ENCODE results near the gene DCTN2.
"Not testable (repeated sequence)": the region's sequence is repeated elsewhere in the genome, so short reads cannot be mapped to it uniquely, and the experiment has no call there.

Gene DCTN2

DNA sequence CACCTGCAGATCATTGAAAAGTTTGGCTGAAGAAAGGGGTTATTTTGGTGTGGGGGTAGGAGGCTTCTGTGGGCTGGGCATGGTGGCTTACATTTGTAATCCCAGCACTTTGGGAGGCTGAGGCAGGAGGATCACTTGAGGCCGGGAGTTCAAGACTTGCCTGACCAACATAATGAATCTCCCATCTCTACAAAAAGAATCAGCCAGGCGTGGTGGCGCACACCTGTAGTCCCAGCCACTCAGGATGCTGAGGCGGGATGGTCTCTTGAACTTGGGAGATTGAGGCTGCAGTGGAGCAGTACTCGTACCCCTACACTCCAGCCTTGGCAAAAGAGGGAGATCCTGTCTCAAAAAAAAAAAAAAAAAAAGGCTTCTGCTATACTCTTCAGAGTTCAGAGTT, 33.7 kb downstream of the DCTN2 start:
- peaks cover 3% of the 10 kb centered on the region; the same call in 1 of the 2 replicates for H3K4me1 ChIP-seq (ENCODE audit: control insufficient read depth, insufficient read depth, low read length)
- peaks cover 96% of the 10 kb centered on the region for H3K36me3 ChIP-seq (ENCODE audit: control insufficient read depth, insufficient read depth, low read length)

DNA sequence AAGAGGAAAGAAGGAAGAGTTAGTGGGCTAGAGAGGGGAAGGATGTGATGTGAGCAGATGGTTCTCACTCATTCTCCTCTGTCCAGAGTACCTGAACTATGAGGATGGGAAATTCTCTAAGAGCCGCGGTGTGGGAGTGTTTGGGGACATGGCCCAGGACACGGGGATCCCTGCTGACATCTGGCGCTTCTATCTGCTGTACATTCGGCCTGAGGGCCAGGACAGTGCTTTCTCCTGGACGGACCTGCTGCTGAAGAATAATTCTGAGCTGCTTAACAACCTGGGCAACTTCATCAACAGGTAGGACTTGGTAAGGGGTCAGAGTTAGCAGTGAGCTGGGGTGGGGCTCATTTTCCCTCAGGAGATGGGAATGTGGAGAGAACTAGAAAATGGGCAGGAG, 34.3 kb downstream of the DCTN2 start:
- H3K4me3 ChIP-seq (ENCODE audit: low read depth, low read length), result no peak overlapping the region
- H3K9ac ChIP-seq (ENCODE audit: low read length), result no peak overlapping the region
- H3K4me1 ChIP-seq (ENCODE audit: control insufficient read depth, insufficient read depth, low read length), result no peaks in the 10 kb centered on the region
- H3K9me3 ChIP-seq (ENCODE audit: control insufficient read depth, insufficient read depth, low read depth, low read length), result no peaks in the 10 kb centered on the region
- peaks cover 90% of the 10 kb centered on the region for H3K36me3 ChIP-seq (ENCODE audit: control insufficient read depth, insufficient read depth, low read length)
- H3K27me3 ChIP-seq (ENCODE audit: control insufficient read depth, insufficient read depth, low read length), result no peaks in the 10 kb centered on the region
- H3K27ac ChIP-seq (ENCODE audit: low read depth, low read length), result no peak overlapping the region

More for the DNA sequence above, 33.7 kb downstream of the DCTN2 start:
- Histone ChIP-seq H3K4me3 (ENCODE audit: low read depth, low read length) (no peak overlapping the region), H3K27ac (ENCODE audit: low read depth, low read length) (no peak overlapping the region), H3K9me3 (ENCODE audit: control insufficient read depth, insufficient read depth, low read depth, low read length) (no peaks in the 10 kb centered on the region), H3K27me3 (ENCODE audit: control insufficient read depth, insufficient read depth, low read length) (no peaks in the 10 kb centered on the region), H3K9ac (ENCODE audit: low read length) (no peak overlapping the region)

DNA sequence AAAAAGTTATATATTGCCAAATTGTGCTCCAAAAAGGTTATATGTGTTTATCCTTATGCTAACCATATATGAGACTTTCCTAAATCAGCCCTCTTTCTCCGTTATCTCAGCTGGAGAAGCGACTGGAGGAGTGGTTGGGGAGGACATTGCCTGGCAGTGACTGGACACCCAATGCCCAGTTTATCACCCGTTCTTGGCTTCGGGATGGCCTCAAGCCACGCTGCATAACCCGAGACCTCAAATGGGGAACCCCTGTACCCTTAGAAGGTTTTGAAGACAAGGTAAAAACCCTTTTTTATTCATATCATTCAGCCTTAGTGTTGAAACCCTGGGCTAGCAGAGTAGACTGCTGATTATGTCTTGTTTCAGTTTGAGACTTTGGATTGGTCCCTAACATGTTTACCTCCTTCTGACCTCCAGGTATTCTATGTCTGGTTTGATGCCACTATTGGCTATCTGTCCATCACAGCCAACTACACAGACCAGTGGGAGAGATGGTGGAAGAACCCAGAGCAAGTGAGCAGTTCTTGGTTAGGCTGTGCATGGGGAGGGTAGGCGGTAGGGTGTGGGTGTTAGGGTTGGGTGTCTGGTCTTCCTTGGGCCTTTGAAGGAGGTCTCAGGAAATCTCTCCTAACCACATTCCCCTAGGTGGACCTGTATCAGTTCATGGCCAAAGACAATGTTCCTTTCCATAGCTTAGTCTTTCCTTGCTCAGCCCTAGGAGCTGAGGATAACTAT, 35.2 kb downstream of the DCTN2 start:
- Histone ChIP-seq H3K9me3 (ENCODE audit: control insufficient read depth, insufficient read depth, low read depth, low read length) (no peaks in the 10 kb centered on the region), H3K9ac (ENCODE audit: low read length) (no peak overlapping the region), H3K27me3 (ENCODE audit: control insufficient read depth, insufficient read depth, low read length) (no peaks in the 10 kb centered on the region), H3K4me1 (ENCODE audit: control insufficient read depth, insufficient read depth, low read length) (no peaks in the 10 kb centered on the region), H3K4me3 (ENCODE audit: low read depth, low read length) (no peak overlapping the region), H3K27ac (ENCODE audit: low read depth, low read length) (no peak overlapping the region), H3K36me3 (ENCODE audit: control insufficient read depth, insufficient read depth, low read length) (peaks cover 81% of the 10 kb centered on the region)

DNA sequence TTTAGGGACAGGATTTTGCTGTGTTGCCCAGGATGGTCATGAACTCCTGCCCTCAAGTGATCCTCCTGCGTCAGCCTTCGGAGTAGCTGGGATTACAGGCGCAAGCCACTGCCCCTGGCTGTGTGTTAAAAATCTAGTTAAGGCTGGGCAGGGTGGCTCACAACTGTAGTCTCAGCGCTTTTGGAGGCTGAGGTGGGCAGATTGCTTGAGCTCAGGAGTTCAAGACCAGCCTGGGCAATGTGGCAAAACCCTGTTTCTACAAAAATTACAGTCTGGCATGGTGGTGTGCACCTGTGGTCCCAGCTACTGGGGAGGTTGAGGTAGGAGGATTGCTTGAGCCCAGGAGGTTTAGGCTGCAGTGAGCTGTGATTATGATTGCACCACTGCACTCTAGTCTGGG, 35.8 kb downstream of the DCTN2 start:
- no peak overlapping the region for H3K27ac ChIP-seq (ENCODE audit: low read depth, low read length)
- no peaks in the 10 kb centered on the region for H3K4me1 ChIP-seq (ENCODE audit: control insufficient read depth, insufficient read depth, low read length)
- peaks cover 81% of the 10 kb centered on the region for H3K36me3 ChIP-seq (ENCODE audit: control insufficient read depth, insufficient read depth, low read length)
- H3K9me3 ChIP-seq (ENCODE audit: control insufficient read depth, insufficient read depth, low read depth, low read length), result no peaks in the 10 kb centered on the region
- H3K4me3 ChIP-seq (ENCODE audit: low read depth, low read length), result no peak overlapping the region
- H3K9ac ChIP-seq (ENCODE audit: low read length), result no peak overlapping the region
- H3K27me3 ChIP-seq (ENCODE audit: control insufficient read depth, insufficient read depth, low read length), result no peaks in the 10 kb centered on the region

GRCh38 chr12:57507796-57508195, 39.2 kb downstream of the DCTN2 start:
- not testable (repeated sequence) for H3K4me3 ChIP-seq (ENCODE audit: low read depth, low read length); H3K9ac ChIP-seq (ENCODE audit: low read length); H3K27me3 ChIP-seq (ENCODE audit: control insufficient read depth, insufficient read depth, low read length); H3K27ac ChIP-seq (ENCODE audit: low read depth, low read length); H3K9me3 ChIP-seq (ENCODE audit: control insufficient read depth, insufficient read depth, low read depth, low read length); H3K4me1 ChIP-seq (ENCODE audit: control insufficient read depth, insufficient read depth, low read length)
- peaks cover 82% of the 10 kb centered on the region for H3K36me3 ChIP-seq (ENCODE audit: control insufficient read depth, insufficient read depth, low read length)

GRCh38 chr12:57506541-57506940, 40.5 kb downstream of the DCTN2 start:
- H3K36me3 ChIP-seq (ENCODE audit: control insufficient read depth, insufficient read depth, low read length), result peaks cover 82% of the 10 kb centered on the region
- not testable (repeated sequence) for H3K9me3 ChIP-seq (ENCODE audit: control insufficient read depth, insufficient read depth, low read depth, low read length); H3K27ac ChIP-seq (ENCODE audit: low read depth, low read length); H3K4me3 ChIP-seq (ENCODE audit: low read depth, low read length); H3K27me3 ChIP-seq (ENCODE audit: control insufficient read depth, insufficient read depth, low read length); H3K9ac ChIP-seq (ENCODE audit: low read length); H3K4me1 ChIP-seq (ENCODE audit: control insufficient read depth, insufficient read depth, low read length)

DNA sequence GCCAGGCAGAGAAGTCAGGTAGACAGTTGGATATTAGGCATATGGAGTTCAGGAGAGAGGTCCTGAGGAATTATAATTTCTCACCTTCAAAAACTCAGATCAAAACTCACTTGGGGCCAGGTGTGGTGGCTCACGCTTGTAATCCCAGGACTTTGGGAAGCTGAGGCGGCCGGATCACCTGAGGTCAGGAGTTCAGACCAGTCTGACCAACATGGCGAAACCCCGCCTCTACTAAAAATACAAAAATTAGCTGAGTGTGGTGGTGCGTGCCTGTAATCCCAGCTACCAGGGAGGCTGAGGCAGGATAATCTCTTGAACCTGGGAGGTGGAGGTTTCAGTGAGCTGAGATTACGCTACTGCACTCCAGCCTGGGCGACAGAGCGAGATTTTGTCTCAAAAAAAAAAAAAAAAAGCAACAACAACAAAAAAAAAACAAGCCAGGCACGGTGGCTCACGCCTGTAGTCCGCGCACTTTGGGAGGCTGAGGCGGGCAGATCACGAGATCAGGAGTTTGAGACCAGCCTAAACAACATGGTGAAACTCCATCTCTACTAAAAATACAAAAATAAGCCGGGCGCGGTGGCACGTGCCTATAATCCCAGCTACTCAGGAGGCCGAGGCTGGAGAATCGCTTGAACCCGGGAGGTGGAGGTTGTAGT, 44.6 kb downstream of the DCTN2 start:
- not testable (repeated sequence) for H3K27me3 ChIP-seq (ENCODE audit: control insufficient read depth, insufficient read depth, low read length); H3K9me3 ChIP-seq (ENCODE audit: control insufficient read depth, insufficient read depth, low read depth, low read length); H3K9ac ChIP-seq (ENCODE audit: low read length); H3K4me1 ChIP-seq (ENCODE audit: control insufficient read depth, insufficient read depth, low read length); H3K4me3 ChIP-seq (ENCODE audit: low read depth, low read length); H3K27ac ChIP-seq (ENCODE audit: low read depth, low read length)
- H3K36me3 ChIP-seq (ENCODE audit: control insufficient read depth, insufficient read depth, low read length), result peaks cover 86% of the 10 kb centered on the region

DNA sequence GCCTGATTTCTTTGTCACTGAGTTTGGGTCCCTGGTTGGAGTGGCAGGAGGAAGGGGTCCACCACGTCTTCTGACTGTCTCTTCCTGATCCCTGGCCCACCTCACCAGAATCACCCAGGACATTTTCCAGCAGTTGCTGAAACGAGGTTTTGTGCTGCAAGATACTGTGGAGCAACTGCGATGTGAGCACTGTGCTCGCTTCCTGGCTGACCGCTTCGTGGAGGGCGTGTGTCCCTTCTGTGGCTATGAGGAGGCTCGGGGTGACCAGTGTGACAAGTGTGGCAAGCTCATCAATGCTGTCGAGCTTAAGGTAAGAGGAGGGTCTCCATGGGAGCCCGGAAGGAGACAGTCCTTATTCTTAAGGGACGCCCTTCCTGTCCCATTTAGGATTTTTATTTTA, 46.8 kb downstream of the DCTN2 start:
- no peak overlapping the region for H3K9ac ChIP-seq (ENCODE audit: low read length)
- H3K9me3 ChIP-seq (ENCODE audit: control insufficient read depth, insufficient read depth, low read depth, low read length), result no peaks in the 10 kb centered on the region
- no peaks in the 10 kb centered on the region for H3K4me1 ChIP-seq (ENCODE audit: control insufficient read depth, insufficient read depth, low read length)
- H3K36me3 ChIP-seq (ENCODE audit: control insufficient read depth, insufficient read depth, low read length), result peaks cover 91% of the 10 kb centered on the region
- H3K27ac ChIP-seq (ENCODE audit: low read depth, low read length), result no peak overlapping the region
- H3K27me3 ChIP-seq (ENCODE audit: control insufficient read depth, insufficient read depth, low read length), result no peaks in the 10 kb centered on the region
- H3K4me3 ChIP-seq (ENCODE audit: low read depth, low read length), result no peak overlapping the region

DNA sequence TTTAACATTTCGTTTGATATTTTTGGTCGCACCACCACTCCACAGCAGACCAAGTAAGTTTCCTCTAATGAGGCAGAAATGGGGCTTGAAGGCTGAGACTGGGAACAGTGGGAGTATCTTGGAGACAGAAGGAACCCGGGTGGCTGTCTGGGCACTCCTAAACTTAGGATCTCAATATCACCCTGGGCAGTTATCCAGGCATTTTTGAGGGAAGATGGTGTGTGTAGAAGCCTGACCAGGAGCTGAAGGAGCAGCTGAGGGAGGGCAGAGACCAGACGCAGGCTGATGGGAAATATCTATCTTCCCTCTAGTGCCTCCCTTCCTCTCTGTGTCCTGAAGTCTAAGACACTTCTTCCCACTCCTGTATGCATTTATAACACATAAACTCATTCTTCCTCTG, 48.4 kb downstream of the DCTN2 start:
- H3K9ac ChIP-seq (ENCODE audit: low read length), result no peak overlapping the region
- H3K9me3 ChIP-seq (ENCODE audit: control insufficient read depth, insufficient read depth, low read depth, low read length), result no peaks in the 10 kb centered on the region
- H3K36me3 ChIP-seq (ENCODE audit: control insufficient read depth, insufficient read depth, low read length), result peaks cover 78% of the 10 kb centered on the region
- no peaks in the 10 kb centered on the region for H3K27me3 ChIP-seq (ENCODE audit: control insufficient read depth, insufficient read depth, low read length)
- no peaks in the 10 kb centered on the region for H3K4me1 ChIP-seq (ENCODE audit: control insufficient read depth, insufficient read depth, low read length)
- H3K4me3 ChIP-seq (ENCODE audit: low read depth, low read length), result no peak overlapping the region
- no peak overlapping the region for H3K27ac ChIP-seq (ENCODE audit: low read depth, low read length)

- H3K9me3 ChIP-seq (ENCODE audit: control insufficient read depth, insufficient read depth, low read depth, low read length), result no peaks in the 10 kb centered on the region
- H3K27ac ChIP-seq (ENCODE audit: low read depth, low read length), result no peak overlapping the region
- H3K27me3 ChIP-seq (ENCODE audit: control insufficient read depth, insufficient read depth, low read length), result no peaks in the 10 kb centered on the region
- no peak overlapping the region for H3K4me3 ChIP-seq (ENCODE audit: low read depth, low read length)
- H3K36me3 ChIP-seq (ENCODE audit: control insufficient read depth, insufficient read depth, low read length), result peaks cover 74% of the 10 kb centered on the region
- H3K9ac ChIP-seq (ENCODE audit: low read length), result no peak overlapping the region
- no peaks in the 10 kb centered on the region for H3K4me1 ChIP-seq (ENCODE audit: control insufficient read depth, insufficient read depth, low read length)
Measured at GRCh38 chr12:57498132-57498502, 48.9 kb downstream of the DCTN2 start.

DNA sequence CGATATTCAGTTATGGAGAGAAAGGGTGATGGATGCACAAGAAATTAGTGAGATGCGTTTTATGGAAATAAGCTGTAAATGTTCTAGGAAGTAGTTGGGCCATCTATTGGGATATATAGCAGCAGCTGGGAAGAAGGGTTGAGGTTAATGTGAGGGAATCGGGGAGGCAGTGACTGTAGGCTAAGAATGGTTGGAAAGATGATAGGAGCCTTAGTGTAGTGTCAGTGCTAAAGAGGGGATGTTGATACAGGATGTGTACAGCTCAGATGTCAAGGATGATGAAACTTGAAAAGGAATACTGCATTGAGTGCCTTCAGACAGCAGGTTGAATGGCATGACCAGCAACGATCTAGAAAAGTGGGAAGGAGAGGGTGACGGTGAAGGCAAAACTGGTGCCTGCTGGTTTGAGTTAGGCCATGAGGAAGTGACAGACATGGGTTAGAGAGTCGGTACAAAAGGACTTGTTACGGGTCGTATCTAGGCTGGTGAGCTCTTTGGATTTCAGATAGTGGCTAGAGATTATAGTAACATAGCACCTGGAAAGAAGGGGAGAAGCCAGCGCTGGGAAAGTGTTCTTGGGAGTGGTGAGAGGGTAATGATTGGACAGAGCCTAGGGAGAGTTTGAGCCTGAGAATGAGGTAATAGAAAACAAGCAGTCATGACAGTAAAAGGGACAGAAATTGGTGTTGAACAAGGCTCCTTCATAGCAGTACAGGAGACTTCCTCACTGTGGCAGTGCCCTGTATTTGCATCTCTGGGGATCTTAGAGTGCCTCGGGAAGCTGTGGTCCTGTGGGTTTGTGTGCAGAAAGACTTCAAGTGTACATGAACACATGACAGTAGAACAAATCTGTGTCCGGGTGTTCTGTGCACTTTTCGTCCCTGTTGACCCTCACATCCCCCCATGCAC, 49.5 kb downstream of the DCTN2 start:
- Histone ChIP-seq H3K36me3 (ENCODE audit: control insufficient read depth, insufficient read depth, low read length) (peaks cover 75% of the 10 kb centered on the region), H3K4me3 (ENCODE audit: low read depth, low read length) (no peak overlapping the region), H3K9me3 (ENCODE audit: control insufficient read depth, insufficient read depth, low read depth, low read length) (no peaks in the 10 kb centered on the region), H3K27me3 (ENCODE audit: control insufficient read depth, insufficient read depth, low read length) (no peaks in the 10 kb centered on the region), H3K9ac (ENCODE audit: low read length) (no peak overlapping the region), H3K4me1 (ENCODE audit: control insufficient read depth, insufficient read depth, low read length) (no peaks in the 10 kb centered on the region), H3K27ac (ENCODE audit: low read depth, low read length) (no peak overlapping the region)
